HepG2 (cell line): Measurements from ENCODE around the gene DIS3L2. TPM values are rescaled to one million over a fixed set of nuclear protein-coding genes. Genes with fewer than 3 reads are reported as not detected.

Experiments used
- CEBPB ChIP-seq: IDR thresholded peaks from 2 replicates; pipeline ENCODE4 v1.6.1; 2011; ENCODE audit warnings: low read depth, low read length, improper control_type of control experiment, borderline replicate concordance
- ELF1 ChIP-seq: sonication (generic); formaldehyde crosslinking; IDR thresholded peaks from 2 replicates; pipeline ENCODE4 v1.4.0; 2020; ENCODE audit warnings: missing genetic modification reagents
- ZNF143 ChIP-seq: sonication (generic); formaldehyde crosslinking; IDR thresholded peaks from 2 replicates; pipeline ENCODE4 v1.4.0; 2020; ENCODE audit warnings: missing genetic modification reagents
- ZNF260 ChIP-seq: sonication (generic); formaldehyde crosslinking; IDR thresholded peaks from 2 replicates; pipeline ENCODE4 v1.4.0; 2020; ENCODE audit warnings: missing genetic modification reagents, low read depth, mild to moderate bottlenecking, borderline replicate concordance
- ZNF589 ChIP-seq: sonication (generic); formaldehyde crosslinking; conservative IDR thresholded peaks from 2 replicates; pipeline ENCODE4 v1.8.0; 2022; ENCODE audit warnings: mild to moderate bottlenecking, moderate library complexity, missing genetic modification reagents
- ZNF713 ChIP-seq: sonication (generic); formaldehyde crosslinking; IDR thresholded peaks from 2 replicates; pipeline ENCODE4 v1.4.0; 2020; ENCODE audit warnings: mild to moderate bottlenecking, missing genetic modification reagents
- polyA plus RNA-seq, 8 experiments: library from polyadenylated mRNA; depleted of rRNA in 3 of 8; stranded (reverse) in 7 of 8; unstranded in 1 of 8; fragments of >200 nt; fragmentation: Illumina TruSeq in 4 of 8; extraction: Trizol in 4 of 8; gene quantifications; 2 replicates each; pipeline versions ENCODE4 v1.2.1 to v1.2.3, GENCODE V29; 2011 to 2016; ENCODE audit warnings: low read depth in 4 of 8, missing spikeins in 1 of 8, mixed read lengths in 1 of 8; ENCODE audit not compliant: insufficient read depth in 1 of 8
- total RNA-seq, 5 experiments: library from RNA; depleted of rRNA; stranded (reverse); fragments of >200 nt; fragmentation: Illumina TruSeq; extraction: Trizol; gene quantifications; 2 replicates each; pipeline ENCODE4 v1.2.3, GENCODE V29; 2016; ENCODE audit warnings: low read depth in 1 of 5
- TF ChIP-seq, protein P1 (sequence below): sonication (generic); formaldehyde crosslinking; IDR thresholded peaks from 2 replicates; pipeline ENCODE4 v1.9.0; 2021; ENCODE audit warnings: missing genetic modification reagents, borderline replicate concordance
- TF ChIP-seq, protein P2 (sequence below): sonication (generic); formaldehyde crosslinking; IDR thresholded peaks from 2 replicates; pipeline ENCODE4 v1.4.0; 2020; ENCODE audit warnings: missing genetic modification reagents, borderline replicate concordance

DIS3L2 gene
- total and polyA plus RNA-seq, 2 of the 13 experiments (the other 11 are each of a cell fraction or from before 2014, with no cell fraction given) = 7.0 to 23.9 TPM

DNA sequence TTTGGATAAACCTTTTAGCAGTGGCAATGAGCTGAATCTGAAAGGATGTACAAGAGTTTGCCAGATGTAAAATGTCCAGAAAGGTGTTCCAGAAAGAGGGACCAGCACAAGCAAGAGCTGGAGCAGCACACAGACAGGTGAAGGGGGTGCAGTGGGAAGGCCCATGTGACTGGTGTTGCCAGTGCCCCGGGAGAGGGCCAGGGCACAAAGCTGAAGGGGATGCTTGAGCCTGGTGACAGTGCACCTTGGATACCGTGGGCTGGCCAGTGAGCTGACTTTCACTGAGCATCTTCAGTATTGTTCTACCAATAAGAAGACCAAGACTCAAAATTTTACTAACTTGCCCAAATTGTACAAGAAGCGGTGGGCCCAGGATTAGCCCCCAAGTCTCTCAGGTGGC is 284.7 kb downstream of the DIS3L2 start (continued):
- TF ChIP-seq ZNF260 (CRISPR knock-in tag) (no peak), ELF1 (CRISPR knock-in tag) (no peak), ZNF143 (CRISPR knock-in tag) (no peak), ZNF713 (CRISPR knock-in tag) (no peak), CEBPB (no peak), ZNF589 (CRISPR knock-in tag) (no peak)
- TF ChIP-seq, protein P1, sequence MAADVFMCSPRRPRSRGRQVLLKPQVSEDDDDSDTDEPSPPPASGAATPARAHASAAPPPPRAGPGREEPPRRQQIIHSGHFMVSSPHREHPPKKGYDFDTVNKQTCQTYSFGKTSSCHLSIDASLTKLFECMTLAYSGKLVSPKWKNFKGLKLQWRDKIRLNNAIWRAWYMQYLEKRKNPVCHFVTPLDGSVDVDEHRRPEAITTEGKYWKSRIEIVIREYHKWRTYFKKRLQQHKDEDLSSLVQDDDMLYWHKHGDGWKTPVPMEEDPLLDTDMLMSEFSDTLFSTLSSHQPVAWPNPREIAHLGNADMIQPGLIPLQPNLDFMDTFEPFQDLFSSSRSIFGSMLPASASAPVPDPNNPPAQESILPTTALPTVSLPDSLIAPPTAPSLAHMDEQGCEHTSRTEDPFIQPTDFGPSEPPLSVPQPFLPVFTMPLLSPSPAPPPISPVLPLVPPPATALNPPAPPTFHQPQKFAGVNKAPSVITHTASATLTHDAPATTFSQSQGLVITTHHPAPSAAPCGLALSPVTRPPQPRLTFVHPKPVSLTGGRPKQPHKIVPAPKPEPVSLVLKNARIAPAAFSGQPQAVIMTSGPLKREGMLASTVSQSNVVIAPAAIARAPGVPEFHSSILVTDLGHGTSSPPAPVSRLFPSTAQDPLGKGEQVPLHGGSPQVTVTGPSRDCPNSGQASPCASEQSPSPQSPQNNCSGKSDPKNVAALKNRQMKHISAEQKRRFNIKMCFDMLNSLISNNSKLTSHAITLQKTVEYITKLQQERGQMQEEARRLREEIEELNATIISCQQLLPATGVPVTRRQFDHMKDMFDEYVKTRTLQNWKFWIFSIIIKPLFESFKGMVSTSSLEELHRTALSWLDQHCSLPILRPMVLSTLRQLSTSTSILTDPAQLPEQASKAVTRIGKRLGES (CRISPR knock-in tag) = no peak
- TF ChIP-seq, protein P2, sequence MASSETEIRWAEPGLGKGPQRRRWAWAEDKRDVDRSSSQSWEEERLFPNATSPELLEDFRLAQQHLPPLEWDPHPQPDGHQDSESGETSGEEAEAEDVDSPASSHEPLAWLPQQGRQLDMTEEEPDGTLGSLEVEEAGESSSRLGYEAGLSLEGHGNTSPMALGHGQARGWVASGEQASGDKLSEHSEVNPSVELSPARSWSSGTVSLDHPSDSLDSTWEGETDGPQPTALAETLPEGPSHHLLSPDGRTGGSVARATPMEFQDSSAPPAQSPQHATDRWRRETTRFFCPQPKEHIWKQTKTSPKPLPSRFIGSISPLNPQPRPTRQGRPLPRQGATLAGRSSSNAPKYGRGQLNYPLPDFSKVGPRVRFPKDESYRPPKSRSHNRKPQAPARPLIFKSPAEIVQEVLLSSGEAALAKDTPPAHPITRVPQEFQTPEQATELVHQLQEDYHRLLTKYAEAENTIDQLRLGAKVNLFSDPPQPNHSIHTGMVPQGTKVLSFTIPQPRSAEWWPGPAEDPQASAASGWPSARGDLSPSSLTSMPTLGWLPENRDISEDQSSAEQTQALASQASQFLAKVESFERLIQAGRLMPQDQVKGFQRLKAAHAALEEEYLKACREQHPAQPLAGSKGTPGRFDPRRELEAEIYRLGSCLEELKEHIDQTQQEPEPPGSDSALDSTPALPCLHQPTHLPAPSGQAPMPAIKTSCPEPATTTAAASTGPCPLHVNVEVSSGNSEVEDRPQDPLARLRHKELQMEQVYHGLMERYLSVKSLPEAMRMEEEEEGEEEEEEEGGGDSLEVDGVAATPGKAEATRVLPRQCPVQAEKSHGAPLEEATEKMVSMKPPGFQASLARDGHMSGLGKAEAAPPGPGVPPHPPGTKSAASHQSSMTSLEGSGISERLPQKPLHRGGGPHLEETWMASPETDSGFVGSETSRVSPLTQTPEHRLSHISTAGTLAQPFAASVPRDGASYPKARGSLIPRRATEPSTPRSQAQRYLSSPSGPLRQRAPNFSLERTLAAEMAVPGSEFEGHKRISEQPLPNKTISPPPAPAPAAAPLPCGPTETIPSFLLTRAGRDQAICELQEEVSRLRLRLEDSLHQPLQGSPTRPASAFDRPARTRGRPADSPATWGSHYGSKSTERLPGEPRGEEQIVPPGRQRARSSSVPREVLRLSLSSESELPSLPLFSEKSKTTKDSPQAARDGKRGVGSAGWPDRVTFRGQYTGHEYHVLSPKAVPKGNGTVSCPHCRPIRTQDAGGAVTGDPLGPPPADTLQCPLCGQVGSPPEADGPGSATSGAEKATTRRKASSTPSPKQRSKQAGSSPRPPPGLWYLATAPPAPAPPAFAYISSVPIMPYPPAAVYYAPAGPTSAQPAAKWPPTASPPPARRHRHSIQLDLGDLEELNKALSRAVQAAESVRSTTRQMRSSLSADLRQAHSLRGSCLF = no peak
